H1 (cell line): ENCODE data around the gene RRP12. TPM values are rescaled to one million over a fixed set of nuclear protein-coding genes. Genes with fewer than 3 reads are reported as not detected.
A peak's percentile ranks its signal among the peaks of the same experiment; 100 is the strongest.

Source experiments
- PHF8 ChIP-seq: fragments of 200-600 bp; sonication (generic); conservative IDR thresholded peaks from 2 replicates; pipeline ENCODE4 v1.7.1; 2012; ENCODE audit warnings: low read depth, mild to moderate bottlenecking, inconsistent platforms, low read length, moderate library complexity
- POLR2A ChIP-seq, 2 experiments: IDR thresholded peaks; 1 replicate in 1 of 2; 2 replicates in 1 of 2; pipeline ENCODE4 v1.6.1; 2011; ENCODE audit warnings: low read depth in 2 of 2, low read length in 2 of 2, mild to moderate bottlenecking in 2 of 2; ENCODE audit errors: control extremely low read depth in 1 of 2
- POLR2AphosphoS5 ChIP-seq: IDR thresholded peaks from 2 replicates; pipeline ENCODE4 v1.6.1; 2011; ENCODE audit warnings: low read depth, low read length
- USF2 ChIP-seq: IDR thresholded peaks from 2 replicates; pipeline ENCODE4 v1.6.1; 2011; ENCODE audit warnings: low read length, improper control_type of control experiment
- polyA plus RNA-seq, 7 experiments: library from polyadenylated mRNA; depleted of rRNA in 3 of 7; stranded (reverse) in 5 of 7; unstranded in 2 of 7; fragments of >200 nt in 5 of 7; fragments of 200-250 nt in 2 of 7; gene quantifications; 1 replicate in 5 of 7; 2 replicates in 1 of 7; 4 replicates in 1 of 7; pipeline versions ENCODE4 v1.2.1 to v1.2.3, GENCODE V29; 2011 to 2013; ENCODE audit warnings: missing spikeins in 2 of 7, mixed read lengths in 2 of 7
- total RNA-seq: library from RNA; stranded (reverse); fragmentation: NEBNext Ultra II Directional; extraction: Animal tissue kit (Norgen Biotek cat#: 25700); gene quantifications from 2 replicates; pipeline ENCODE4 v1.2.1, GENCODE V29; 2021

RRP12 gene
- total and polyA plus RNA-seq, 2 of the 8 experiments (the other 6 are each of a cell fraction or from before 2014, with no cell fraction given), result 21.0 to 65.8 TPM

DNA sequence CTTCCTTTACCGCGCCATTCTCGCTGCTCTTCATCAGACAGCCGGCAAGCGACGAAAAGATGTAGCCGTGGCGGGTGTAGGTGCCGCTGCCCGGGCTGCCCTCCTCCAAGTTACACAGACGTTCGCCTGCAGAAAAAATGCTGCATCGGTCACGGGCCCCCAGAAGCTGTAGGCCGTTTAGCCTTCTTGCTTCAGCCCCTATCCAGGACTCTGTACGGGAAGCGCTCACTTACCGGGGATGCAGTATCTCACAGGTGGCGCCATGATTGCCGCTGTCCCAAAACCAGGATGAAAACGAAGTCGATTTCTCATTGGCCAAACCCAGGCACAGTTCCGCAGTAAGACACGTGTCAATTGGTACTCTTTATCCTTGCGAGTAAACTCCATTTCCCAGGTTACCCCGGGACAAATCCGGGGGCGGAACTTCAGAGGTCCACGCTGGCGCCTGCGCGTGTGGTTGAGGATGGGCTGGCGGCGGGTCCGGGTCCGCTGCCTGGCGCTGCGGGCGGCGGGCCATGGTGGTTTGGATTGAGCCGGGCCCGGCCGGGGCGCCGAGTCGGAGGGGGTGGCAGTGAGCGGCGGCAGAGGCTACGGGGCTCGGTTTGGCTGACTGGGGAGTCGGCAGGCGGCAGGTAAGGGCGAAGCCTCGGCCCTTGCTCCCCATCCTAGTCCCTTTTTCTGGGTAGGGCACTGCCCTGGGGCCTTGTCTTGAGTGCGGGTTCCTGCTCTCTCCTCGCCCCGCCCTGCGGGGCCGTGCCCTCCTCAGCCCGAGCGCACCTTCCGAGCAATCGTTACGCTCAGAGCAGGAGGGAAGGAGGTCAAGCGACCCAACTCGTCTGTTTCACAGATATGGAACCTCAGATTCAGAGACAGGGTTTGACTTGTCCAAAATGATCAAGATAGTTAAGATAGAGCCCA, 44.8 kb upstream of the RRP12 start, which contains the start of the genes EXOSC1 and ZDHHC16 (continued):
- TF ChIP-seq USF2 (peak; percentile 46), POLR2AphosphoS5 (peak; percentile 75), POLR2A (IDR thresholded peaks at IDR 0.05; ENCODE audit: control extremely low read depth in 1 of 2, low read depth in 2 of 2, low read length in 2 of 2) (peak; percentile 63 to 86), PHF8 (peak; percentile 100)
